ENCODE data around the gene TSEN34. TPM values are rescaled to one million over a fixed set of nuclear protein-coding genes. Genes with fewer than 3 reads are reported as not detected.

The TSEN34 gene
- total RNA-seq, 2 experiments from 2014 or later = 8.4 to 8.6 TPM

GRCh38 chr19:54197121-54197520 is 6.0 kb downstream of the TSEN34 start:
- CTCF ChIA-PET = no interaction called here
- ATAC-seq (ENCODE audit: poor library complexity) = no peak
- H3K4me3 ChIP-seq (ENCODE audit: low read length) = no peak overlapping the region
- H3K27ac ChIP-seq (ENCODE audit: low read depth in 1 of 2, low read length in 2 of 2) = no peak overlapping the region
- H3K4me3 Mint-ChIP-seq = peak overlapping the region; percentile 34
- TF ChIP-seq CTCF (IDR thresholded peaks at IDR 0.05) = no peak
- peaks cover 22% of the 10 kb centered on the region for H3K4me1 Mint-ChIP-seq (ENCODE audit: low read depth)
- H3K4me1 ChIP-seq (ENCODE audit: insufficient read depth, low read length) = peaks cover 29% of the 10 kb centered on the region
- peaks cover 15% of the 10 kb centered on the region for H3K36me3 ChIP-seq (ENCODE audit: insufficient read depth, low read length)
- H3K9me3 Mint-ChIP-seq = no peaks in the 10 kb centered on the region
- no peaks in the 10 kb centered on the region for H3K27me3 Mint-ChIP-seq
- no peaks in the 10 kb centered on the region for H3K9me3 ChIP-seq (ENCODE audit: control insufficient read depth in 1 of 2, insufficient read depth in 1 of 2, low read length in 2 of 2)
- no peak overlapping the region for H3K27ac Mint-ChIP-seq
- no peaks in the 10 kb centered on the region for H3K27me3 ChIP-seq (ENCODE audit: control insufficient read depth in 1 of 2, insufficient read depth in 2 of 2, low read length in 2 of 2)
- peaks cover 37% of the 10 kb centered on the region for H3K36me3 Mint-ChIP-seq (ENCODE audit: low read depth)
- intact Hi-C loops (cut with DNase I, micrococcal nuclease) = loop anchor here in 1 of 2 experiments (10.0 kb wide), 2 partner anchors 332 to 1458 kb away; partner anchors contain the start of genes MYADM and U2AF2
- POLR2A ChIA-PET = no interaction called here
- no peak for DNase-seq

DNA sequence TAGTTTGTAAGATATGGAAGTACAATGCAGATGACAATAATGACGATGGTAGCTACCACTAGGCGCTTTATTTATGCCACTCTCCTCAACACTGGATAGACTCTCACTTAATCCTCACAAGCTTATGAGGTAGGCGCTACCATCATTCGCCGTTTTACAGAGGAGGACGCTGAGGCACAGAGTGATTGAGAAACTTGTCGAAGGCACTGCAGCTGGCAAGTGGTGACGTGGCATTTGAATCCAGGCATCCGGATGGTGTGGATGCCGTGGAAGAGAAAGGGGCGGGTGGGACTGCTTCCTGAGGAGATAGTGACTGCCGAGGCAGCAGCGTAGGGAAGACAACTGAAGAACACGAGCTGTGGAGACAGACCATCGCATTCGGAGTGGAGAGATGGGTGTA is 8.3 kb downstream of the TSEN34 start:
- ChIA-PET POLR2A (interaction anchor here (0.9 to 4.9 kb wide), 4 partner anchors 9 to 62 kb away, joined by 5 to 148 read pairs (median 14); partner anchors contain the start of genes CNOT3, LENG1, MBOAT7 and TSEN34), CTCF (interaction anchor here (0.7 to 3.8 kb wide), 3 partner anchors 9 to 31 kb away, joined by 3 to 19 read pairs (median 4); partner anchors contain the start of genes MBOAT7 and TSEN34)
- DNase-seq (no peak), ATAC-seq (ENCODE audit: poor library complexity) (no peak)
- Mint-ChIP-seq H3K4me3 (peak overlapping the region; percentile 84), H3K36me3 (ENCODE audit: low read depth) (peaks cover 50% of the 10 kb centered on the region), H3K27ac (peak overlapping the region; percentile 78), H3K9me3 (no peaks in the 10 kb centered on the region), H3K4me1 (ENCODE audit: low read depth) (peaks cover 39% of the 10 kb centered on the region), H3K27me3 (no peaks in the 10 kb centered on the region)
- Histone ChIP-seq H3K27me3 (ENCODE audit: control insufficient read depth in 1 of 2, insufficient read depth in 2 of 2, low read length in 2 of 2) (no peaks in the 10 kb centered on the region), H3K9me3 (ENCODE audit: control insufficient read depth in 1 of 2, insufficient read depth in 1 of 2, low read length in 2 of 2) (no peaks in the 10 kb centered on the region), H3K36me3 (ENCODE audit: insufficient read depth, low read length) (peaks cover 33% of the 10 kb centered on the region), H3K4me3 (ENCODE audit: low read length) (no peak overlapping the region), H3K27ac (ENCODE audit: low read depth in 1 of 2, low read length in 2 of 2) (no peak overlapping the region), H3K4me1 (ENCODE audit: insufficient read depth, low read length) (peaks cover 46% of the 10 kb centered on the region)
- TF ChIP-seq CTCF (IDR thresholded peaks at IDR 0.05) = no peak
- intact Hi-C loops (cut with DNase I, micrococcal nuclease) = loop anchor here in 1 of 2 experiments (10.0 kb wide), 2 partner anchors 335 to 1455 kb away; partner anchors contain the start of genes MYADM and U2AF2

- no peak for TF ChIP-seq CTCF (IDR thresholded peaks at IDR 0.05)
- Mint-ChIP-seq H3K4me3 (peak overlapping the region; percentile 99), H3K9me3 (no peaks in the 10 kb centered on the region), H3K4me1 (ENCODE audit: low read depth) (peaks cover 48% of the 10 kb centered on the region), H3K27ac (peak overlapping the region; percentile 93), H3K27me3 (no peaks in the 10 kb centered on the region), H3K36me3 (ENCODE audit: low read depth) (peaks cover 57% of the 10 kb centered on the region)
- ATAC-seq (ENCODE audit: poor library complexity) (no peak), DNase-seq (peak in 1 of 14 experiments; percentile 22)
- peaks cover 51% of the 10 kb centered on the region for H3K36me3 ChIP-seq (ENCODE audit: insufficient read depth, low read length)
- intact Hi-C loops (cut with DNase I, micrococcal nuclease) = loop anchor here (2.0 to 10.0 kb wide), 3 partner anchors 42 to 264 kb away; partner anchors contain the start of genes LENG1 (in 1 of the 2), LENG9 (in 1 of the 2), PRPF31 (in 1 of the 2) and TFPT (in 1 of the 2)
- H3K9me3 ChIP-seq (ENCODE audit: control insufficient read depth in 1 of 2, insufficient read depth in 1 of 2, low read length in 2 of 2) = no peaks in the 10 kb centered on the region
- CTCF ChIA-PET = interaction anchor here (3.8 kb wide), 1 partner anchor 11 kb away, joined by 19 read pairs; the partner anchor contains the start of genes MBOAT7 and TSEN34
- peaks cover 63% of the 10 kb centered on the region for H3K4me1 ChIP-seq (ENCODE audit: insufficient read depth, low read length)
- no peaks in the 10 kb centered on the region for H3K27me3 ChIP-seq (ENCODE audit: control insufficient read depth in 1 of 2, insufficient read depth in 2 of 2, low read length in 2 of 2)
- POLR2A ChIA-PET = interaction anchor here (0.9 to 4.9 kb wide), 9 partner anchors 9 to 1453 kb away, joined by 3 to 148 read pairs (median 10); partner anchors contain the start of genes CNOT3, LENG1, MBOAT7 and PRPF31
- H3K4me3 ChIP-seq (ENCODE audit: low read length) = peak overlapping the region; percentile 68
- H3K27ac ChIP-seq (ENCODE audit: low read depth in 1 of 2, low read length in 2 of 2) = peak overlapping the region; percentile 93 to 95
Observed at GRCh38 chr19:54201172-54201701, 10.1 kb downstream of the TSEN34 start.

Measured in CD4-positive, alpha-beta T cell (primary cell).